Measurements from ENCODE around the gene GPR42. TPM values are rescaled to one million over a fixed set of nuclear protein-coding genes. Genes with fewer than 3 reads are reported as not detected.

Gene GPR42
- total RNA-seq, 1 experiment from 2014 or later: not detected

- DNase-seq (ENCODE audit: low spot score): no peak
Measured at GRCh38 chr19:35347930-35348298, 23.0 kb upstream of the GPR42 start.

GRCh38 chr19:35348911-35349611, 21.8 kb upstream of the GPR42 start:
- no peak overlapping the region for H3K4me3 ChIP-seq (ENCODE audit: low read depth, low read length, poor library complexity, severe bottlenecking)
- no peaks in the 10 kb centered on the region for H3K9me3 ChIP-seq (ENCODE audit: low read depth, low read length, poor library complexity, severe bottlenecking)
- POLR2A ChIA-PET (ENCODE audit: low non-redundant PET): no interaction called here
- peaks cover 6% of the 10 kb centered on the region for H3K4me1 ChIP-seq (ENCODE audit: insufficient read depth, low read length, poor library complexity, severe bottlenecking)
- H3K36me3 ChIP-seq (ENCODE audit: insufficient read depth, low read length, poor library complexity, severe bottlenecking): no peaks in the 10 kb centered on the region
- intact Hi-C loops (cut with micrococcal nuclease; ENCODE audit: unreplicated experiment): no loop called here
- H3K27ac ChIP-seq (ENCODE audit: low read depth, low read length, poor library complexity, severe bottlenecking): no peak overlapping the region
- CTCF ChIA-PET: no interaction called here
- no TSS peak for BruUV-seq (replicated peaks)
- TF ChIP-seq CTCF (conservative IDR thresholded peaks at IDR 0.05; ENCODE audit: low read depth, low read length): no peak
- no peak for TF ChIP-seq EZH2 (IDR thresholded peaks at IDR 0.05; ENCODE audit: borderline replicate concordance, low read depth, low read length, poor library complexity, severe bottlenecking)
- H3K27me3 ChIP-seq (replicated peaks; ENCODE audit: insufficient read depth, low read depth, low read length, poor library complexity): peaks cover 5% of the 10 kb centered on the region
- DNase-seq (ENCODE audit: low spot score): no peak

More at GRCh38 chr19:35347930-35348298, 23.0 kb upstream of the GPR42 start:
- ChIA-PET POLR2A (ENCODE audit: low non-redundant PET) (no interaction called here), CTCF (no interaction called here)
- no peaks in the 10 kb centered on the region for H3K4me1 ChIP-seq (ENCODE audit: insufficient read depth, low read length, poor library complexity, severe bottlenecking)
- TF ChIP-seq EZH2 (IDR thresholded peaks at IDR 0.05; ENCODE audit: borderline replicate concordance, low read depth, low read length, poor library complexity, severe bottlenecking): no peak
- TF ChIP-seq CTCF (conservative IDR thresholded peaks at IDR 0.05; ENCODE audit: low read depth, low read length): no peak
- no peak overlapping the region for H3K27ac ChIP-seq (ENCODE audit: low read depth, low read length, poor library complexity, severe bottlenecking)
- H3K4me3 ChIP-seq (ENCODE audit: low read depth, low read length, poor library complexity, severe bottlenecking): no peak overlapping the region
- no TSS peak for BruUV-seq (replicated peaks)
- H3K27me3 ChIP-seq (replicated peaks; ENCODE audit: insufficient read depth, low read depth, low read length, poor library complexity): peaks cover 5% of the 10 kb centered on the region
- H3K9me3 ChIP-seq (ENCODE audit: low read depth, low read length, poor library complexity, severe bottlenecking): no peaks in the 10 kb centered on the region
- H3K36me3 ChIP-seq (ENCODE audit: insufficient read depth, low read length, poor library complexity, severe bottlenecking): no peaks in the 10 kb centered on the region
- intact Hi-C loops (cut with micrococcal nuclease; ENCODE audit: unreplicated experiment): no loop called here

GRCh38 chr19:35349614-35350521, 21.0 kb upstream of the GPR42 start:
- H3K36me3 ChIP-seq (ENCODE audit: insufficient read depth, low read length, poor library complexity, severe bottlenecking): no peaks in the 10 kb centered on the region
- peaks cover 5% of the 10 kb centered on the region for H3K27me3 ChIP-seq (replicated peaks; ENCODE audit: insufficient read depth, low read depth, low read length, poor library complexity)
- H3K4me3 ChIP-seq (ENCODE audit: low read depth, low read length, poor library complexity, severe bottlenecking): no peak overlapping the region
- no peak for TF ChIP-seq CTCF (conservative IDR thresholded peaks at IDR 0.05; ENCODE audit: low read depth, low read length)
- TF ChIP-seq EZH2 (IDR thresholded peaks at IDR 0.05; ENCODE audit: borderline replicate concordance, low read depth, low read length, poor library complexity, severe bottlenecking): no peak
- CTCF ChIA-PET: no interaction called here
- POLR2A ChIA-PET (ENCODE audit: low non-redundant PET): no interaction called here
- H3K9me3 ChIP-seq (ENCODE audit: low read depth, low read length, poor library complexity, severe bottlenecking): no peaks in the 10 kb centered on the region
- intact Hi-C loops (cut with micrococcal nuclease; ENCODE audit: unreplicated experiment): loop anchor here (10.0 kb wide), 1 partner anchor 295 kb away; the partner anchor contains the start of genes COX6B1 and ETV2
- no peak for DNase-seq (ENCODE audit: low spot score)
- no TSS peak for BruUV-seq (replicated peaks)
- H3K27ac ChIP-seq (ENCODE audit: low read depth, low read length, poor library complexity, severe bottlenecking): no peak overlapping the region
- peaks cover 6% of the 10 kb centered on the region for H3K4me1 ChIP-seq (ENCODE audit: insufficient read depth, low read length, poor library complexity, severe bottlenecking)
